ENCODE results near the gene TNP2.

The TNP2 gene

GRCh38 chr16:11236461-11237254 lies 32.5 kb downstream of the TNP2 start:
- no peak for DNase-seq
- H3K4me1 Mint-ChIP-seq, result peaks cover 33 to 55% of the 10 kb centered on the region in 2 donors
- ATAC-seq (replicated peaks), result no peak

DNA sequence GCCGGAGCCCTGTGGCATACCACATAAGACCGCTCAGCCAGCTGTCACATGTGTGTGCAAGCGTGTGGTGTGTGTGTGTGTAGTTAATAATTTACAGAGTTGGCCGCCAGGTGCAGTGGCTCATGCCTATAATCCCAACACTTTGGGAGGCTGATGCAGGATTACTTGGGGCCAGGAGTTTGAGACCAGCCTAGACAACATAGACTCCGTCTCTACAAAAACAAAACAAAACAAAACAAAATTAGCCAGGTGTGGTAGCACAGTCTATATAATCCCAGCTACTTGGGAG lies 33.5 kb downstream of the TNP2 start:
- Mint-ChIP-seq H3K4me1 (peaks cover 37 to 60% of the 10 kb centered on the region in 2 donors), H3K4me3 (no peak overlapping the region)

More at GRCh38 chr16:11236461-11237254, 32.5 kb downstream of the TNP2 start:
- no peak overlapping the region for H3K27ac Mint-ChIP-seq
- H3K36me3 Mint-ChIP-seq, result no peaks in the 10 kb centered on the region
- no peaks in the 10 kb centered on the region for H3K9me3 Mint-ChIP-seq
- H3K4me3 Mint-ChIP-seq, result no peak overlapping the region
- no peaks in the 10 kb centered on the region for H3K27me3 Mint-ChIP-seq

GRCh38 chr16:11234884-11235702 lies 34.0 kb downstream of the TNP2 start:
- Mint-ChIP-seq H3K36me3 (no peaks in the 10 kb centered on the region), H3K27ac (peak overlapping the region; percentile 48), H3K4me3 (no peak overlapping the region), H3K9me3 (no peaks in the 10 kb centered on the region), H3K27me3 (no peaks in the 10 kb centered on the region), H3K4me1 (peaks cover 33 to 54% of the 10 kb centered on the region in 2 donors)
- ATAC-seq (replicated peaks), result no peak
- DNase-seq, result no peak

More for the DNA sequence above, 33.5 kb downstream of the TNP2 start:
- no peaks in the 10 kb centered on the region for H3K27me3 Mint-ChIP-seq
- H3K9me3 Mint-ChIP-seq, result no peaks in the 10 kb centered on the region
- ATAC-seq (replicated peaks) (no peak), DNase-seq (no peak)
- H3K27ac Mint-ChIP-seq, result no peak overlapping the region
- H3K36me3 Mint-ChIP-seq, result no peaks in the 10 kb centered on the region

- H3K9me3 Mint-ChIP-seq, result no peaks in the 10 kb centered on the region
- peaks cover 36 to 58% of the 10 kb centered on the region in 2 donors for H3K4me1 Mint-ChIP-seq
- H3K36me3 Mint-ChIP-seq, result no peaks in the 10 kb centered on the region
- peak; percentile 32 for DNase-seq
- no peaks in the 10 kb centered on the region for H3K27me3 Mint-ChIP-seq
- H3K4me3 Mint-ChIP-seq, result peak overlapping the region; percentile 41 to 78
- H3K27ac Mint-ChIP-seq, result peak overlapping the region; percentile 96
- ATAC-seq (replicated peaks), result peak; percentile 23 to 25
Observed at GRCh38 chr16:11233727-11234376, 35.3 kb downstream of the TNP2 start.

GRCh38 chr16:11232852-11233726 lies 36.0 kb downstream of the TNP2 start:
- DNase-seq (peak; percentile 85), ATAC-seq (replicated peaks) (peak; percentile 90)
- H3K36me3 Mint-ChIP-seq, result no peaks in the 10 kb centered on the region
- H3K27ac Mint-ChIP-seq, result peak overlapping the region; percentile 96
- H3K27me3 Mint-ChIP-seq, result no peaks in the 10 kb centered on the region
- H3K4me1 Mint-ChIP-seq, result peaks cover 40 to 60% of the 10 kb centered on the region in 2 donors
- H3K4me3 Mint-ChIP-seq, result peak overlapping the region; percentile 41 to 78
- H3K9me3 Mint-ChIP-seq, result no peaks in the 10 kb centered on the region

DNA sequence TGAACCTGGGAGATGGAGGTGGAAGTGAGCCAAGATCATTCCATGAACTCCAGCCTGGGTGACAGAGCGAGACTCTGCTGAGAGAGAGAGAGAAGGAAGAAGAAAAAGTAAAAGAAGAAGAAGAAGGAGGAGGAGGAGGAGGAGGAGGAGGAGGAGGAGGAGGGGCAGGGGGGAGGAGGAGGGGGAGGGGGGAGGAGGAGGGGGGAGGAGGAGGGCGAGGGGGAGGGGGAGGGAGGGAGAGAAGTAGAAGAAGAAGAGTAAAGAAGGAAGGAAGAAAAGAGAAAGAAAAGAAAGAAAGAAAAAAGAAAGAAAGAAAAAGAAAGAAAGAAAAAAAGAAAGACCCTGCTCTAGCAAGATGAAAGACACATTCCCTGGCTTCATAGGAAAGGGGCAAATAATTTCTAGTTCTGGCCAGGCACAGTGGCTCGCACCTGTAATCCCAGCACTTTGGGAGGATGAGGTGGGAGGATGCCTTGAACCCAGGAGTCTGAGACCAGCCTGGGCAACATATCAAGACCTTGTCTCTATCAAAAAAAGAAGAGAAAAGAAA lies 36.7 kb downstream of the TNP2 start:
- ATAC-seq (replicated peaks) (no peak), DNase-seq (no peak)
- Mint-ChIP-seq H3K4me3 (peak overlapping the region; percentile 41 to 55), H3K9me3 (no peaks in the 10 kb centered on the region), H3K27me3 (no peaks in the 10 kb centered on the region), H3K4me1 (peaks cover 40 to 60% of the 10 kb centered on the region in 2 donors), H3K36me3 (no peaks in the 10 kb centered on the region), H3K27ac (peak overlapping the region; percentile 96)

GRCh38 chr16:11231367-11231970 lies 37.7 kb downstream of the TNP2 start:
- Mint-ChIP-seq H3K4me1 (peaks cover 39 to 65% of the 10 kb centered on the region in 2 donors), H3K27me3 (no peaks in the 10 kb centered on the region), H3K27ac (peak overlapping the region; percentile 96), H3K36me3 (no peaks in the 10 kb centered on the region), H3K4me3 (no peak overlapping the region), H3K9me3 (no peaks in the 10 kb centered on the region)
- ATAC-seq (replicated peaks) (no peak), DNase-seq (no peak)

GRCh38 chr16:11229906-11230305 lies 39.2 kb downstream of the TNP2 start:
- DNase-seq (no peak), ATAC-seq (replicated peaks) (no peak)
- H3K4me1 Mint-ChIP-seq, result peaks cover 50 to 71% of the 10 kb centered on the region in 2 donors
- H3K36me3 Mint-ChIP-seq, result no peaks in the 10 kb centered on the region
- no peaks in the 10 kb centered on the region for H3K27me3 Mint-ChIP-seq
- no peak overlapping the region for H3K4me3 Mint-ChIP-seq
- no peaks in the 10 kb centered on the region for H3K9me3 Mint-ChIP-seq
- H3K27ac Mint-ChIP-seq, result no peak overlapping the region

DNA sequence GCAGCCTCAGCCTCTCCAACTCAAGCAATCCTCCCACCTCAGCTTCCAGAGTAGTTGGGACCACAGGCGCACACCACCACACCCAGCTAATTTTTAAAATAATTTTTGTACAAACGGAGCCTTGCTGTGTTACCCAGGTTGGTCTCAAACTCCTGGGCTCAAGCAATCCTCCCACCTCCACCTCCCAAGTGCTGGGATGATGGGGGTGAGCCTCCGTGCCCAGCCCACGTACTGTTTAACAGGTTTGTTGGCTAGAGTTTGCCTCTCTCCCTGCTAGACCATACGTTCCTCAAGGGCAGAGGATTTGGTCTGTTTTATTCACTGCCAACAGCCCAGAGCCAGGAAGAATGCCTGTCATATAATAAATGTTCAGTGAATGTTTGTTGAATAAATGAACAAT lies 39.7 kb downstream of the TNP2 start:
- no peaks in the 10 kb centered on the region for H3K36me3 Mint-ChIP-seq
- H3K9me3 Mint-ChIP-seq, result no peaks in the 10 kb centered on the region
- peaks cover 52 to 71% of the 10 kb centered on the region in 2 donors for H3K4me1 Mint-ChIP-seq
- H3K27me3 Mint-ChIP-seq, result no peaks in the 10 kb centered on the region
- ATAC-seq (replicated peaks), result no peak
- H3K4me3 Mint-ChIP-seq, result no peak overlapping the region
- no peak for DNase-seq
- no peak overlapping the region for H3K27ac Mint-ChIP-seq

GRCh38 chr16:11225677-11226549 lies 43.2 kb downstream of the TNP2 start:
- H3K36me3 Mint-ChIP-seq, result no peaks in the 10 kb centered on the region
- peaks cover 35 to 55% of the 10 kb centered on the region in 2 donors for H3K4me1 Mint-ChIP-seq
- ATAC-seq (replicated peaks) (no peak), DNase-seq (no peak)
- H3K27me3 Mint-ChIP-seq, result no peaks in the 10 kb centered on the region
- H3K4me3 Mint-ChIP-seq, result peak overlapping the region; percentile 67 to 83
- H3K27ac Mint-ChIP-seq, result peak overlapping the region; percentile 98
- no peaks in the 10 kb centered on the region for H3K9me3 Mint-ChIP-seq

DNA sequence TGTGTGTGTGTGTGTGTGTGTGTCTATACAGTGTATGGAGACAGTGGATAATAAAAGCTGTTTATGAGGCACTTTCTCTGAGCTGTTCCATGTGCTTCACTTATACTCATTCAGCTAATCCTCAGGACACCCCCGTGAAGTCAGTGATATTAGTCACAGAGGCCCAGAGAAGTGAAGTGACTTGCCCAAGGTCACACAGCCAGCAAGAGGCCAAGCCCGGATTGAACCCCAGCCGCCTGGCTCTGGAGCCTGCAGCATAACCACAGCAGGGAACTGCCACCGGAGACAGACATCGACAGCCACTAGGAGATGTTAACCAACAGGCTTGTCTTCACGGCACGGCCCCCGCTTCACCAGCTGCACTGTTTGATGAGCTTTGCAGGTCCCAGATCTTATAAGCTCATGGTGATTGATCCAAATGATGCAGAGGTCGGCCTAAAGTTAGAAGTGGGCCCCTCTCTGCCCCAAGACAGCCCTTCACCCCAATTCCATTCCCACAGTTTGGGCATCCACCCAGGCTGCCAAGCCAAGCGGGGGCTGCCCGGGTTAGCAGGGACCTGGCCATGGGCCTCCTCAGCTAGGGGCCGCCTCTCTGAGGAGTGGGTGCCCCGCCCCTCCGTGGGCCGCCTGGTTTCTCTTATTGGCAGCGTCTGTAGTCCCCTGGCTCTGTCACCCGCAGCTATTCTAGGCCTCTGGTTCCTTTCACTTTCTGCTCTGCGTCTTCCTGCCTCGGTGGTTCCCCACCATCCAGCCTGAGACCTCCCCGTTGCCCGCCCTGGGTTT lies 44.0 kb downstream of the TNP2 start:
- Mint-ChIP-seq H3K4me3 (peak overlapping the region; percentile 67 to 83), H3K36me3 (no peaks in the 10 kb centered on the region), H3K4me1 (peaks cover 36 to 53% of the 10 kb centered on the region in 2 donors), H3K27ac (peak overlapping the region; percentile 98), H3K9me3 (no peaks in the 10 kb centered on the region), H3K27me3 (no peaks in the 10 kb centered on the region)
- DNase-seq (peak; percentile 84), ATAC-seq (replicated peaks) (peak; percentile 85 to 89)

Measured in stimulated activated naive B cell treated with anti-CD40 and anti-IgM and Interleukin-4, amounts not matched to agents 10 μg/mL and 1 μg/mL and 100 μg/mL, for 72 hours (primary cell).